Activated naive CD4-positive, alpha-beta T cell treated with anti-CD3 and anti-CD28 coated beads, Interleukin-2, amount 10 ng/mL, durations not matched to agents 7 days and 5 days (primary cell): ENCODE measurements around the gene FGG.
"Not testable (repeated sequence)": the region's sequence is repeated elsewhere in the genome, so short reads cannot be mapped to it uniquely, and the experiment has no call there.

Experiments used
- CTCF ChIA-PET: fragments of 350-600 bp; sonication (Branson Sonifier 250); formaldehyde crosslinking; loops from one replicate; lab custom pipeline; 2021; ENCODE audit warnings: antibody characterized with exemption; lab: Charles Lee
- DNase-seq: peaks from one replicate; pipeline ENCODE4 v3.0.0-alpha.2; 2020
- H3K27ac Mint-ChIP-seq: one replicate; pipeline ENCODE4 v1.8.0; 2021; ENCODE audit warnings: mild to moderate bottlenecking, moderate library complexity, mixed read lengths
- H3K27me3 Mint-ChIP-seq: one replicate; pipeline ENCODE4 v1.8.0; 2021; ENCODE audit warnings: mild to moderate bottlenecking, mixed read lengths
- H3K36me3 Mint-ChIP-seq: one replicate; pipeline ENCODE4 v1.8.0; 2021; ENCODE audit warnings: mixed read lengths
- H3K4me1 Mint-ChIP-seq: one replicate; pipeline ENCODE4 v1.8.0; 2021; ENCODE audit warnings: mixed read lengths
- H3K4me3 Mint-ChIP-seq: one replicate; pipeline ENCODE4 v1.8.0; 2021; ENCODE audit warnings: mild to moderate bottlenecking, moderate library complexity, mixed read lengths
- H3K9me3 Mint-ChIP-seq: one replicate; pipeline ENCODE4 v1.8.0; 2021; ENCODE audit warnings: mixed read lengths

FGG gene

GRCh38 chr4:154604696-154605200 is 7.7 kb downstream of the FGG start:
- CTCF ChIA-PET, result no interaction called here
- Mint-ChIP-seq H3K4me1 (no peaks in the 10 kb centered on the region), H3K4me3 (no peak overlapping the region), H3K27me3 (peaks cover 20% of the 10 kb centered on the region), H3K9me3 (no peaks in the 10 kb centered on the region), H3K36me3 (no peaks in the 10 kb centered on the region), H3K27ac (no peak overlapping the region)
- DNase-seq, result no peak

- Mint-ChIP-seq H3K27ac (no peak overlapping the region), H3K27me3 (peaks cover 10% of the 10 kb centered on the region)
- CTCF ChIA-PET, result interaction anchor here (0.7 kb wide), 2 partner anchors 15 kb away, joined by 3 read pairs; no protein-coding TSS in a partner anchor
Observed at GRCh38 chr4:154603033-154603943, 9.2 kb downstream of the FGG start.

GRCh38 chr4:154602404-154603020 is 9.9 kb downstream of the FGG start:
- H3K4me1 Mint-ChIP-seq, result no peaks in the 10 kb centered on the region
- no peaks in the 10 kb centered on the region for H3K36me3 Mint-ChIP-seq
- H3K9me3 Mint-ChIP-seq, result no peaks in the 10 kb centered on the region
- H3K27me3 Mint-ChIP-seq, result peaks cover 11% of the 10 kb centered on the region
- no peak overlapping the region for H3K27ac Mint-ChIP-seq
- DNase-seq, result no peak
- H3K4me3 Mint-ChIP-seq, result no peak overlapping the region
- CTCF ChIA-PET, result interaction anchor here (0.8 kb wide), 1 partner anchor 19 kb away, joined by 3 read pairs; no protein-coding TSS in a partner anchor

More at GRCh38 chr4:154603033-154603943, 9.2 kb downstream of the FGG start:
- no peaks in the 10 kb centered on the region for H3K4me1 Mint-ChIP-seq
- no peaks in the 10 kb centered on the region for H3K36me3 Mint-ChIP-seq
- no peak for DNase-seq
- no peak overlapping the region for H3K4me3 Mint-ChIP-seq
- no peaks in the 10 kb centered on the region for H3K9me3 Mint-ChIP-seq

- CTCF ChIA-PET, result no interaction called here
- Mint-ChIP-seq H3K36me3 (no peaks in the 10 kb centered on the region), H3K4me1 (no peaks in the 10 kb centered on the region), H3K27ac (peak overlapping the region; percentile 49), H3K4me3 (no peak overlapping the region), H3K27me3 (peaks cover 9% of the 10 kb centered on the region), H3K9me3 (no peaks in the 10 kb centered on the region)
- no peak for DNase-seq
Observed at GRCh38 chr4:154597798-154598774, 14.4 kb downstream of the FGG start.

- H3K4me1 Mint-ChIP-seq, H3K36me3 Mint-ChIP-seq, CTCF ChIA-PET, H3K27ac Mint-ChIP-seq, H3K27me3 Mint-ChIP-seq, H3K9me3 Mint-ChIP-seq, H3K4me3 Mint-ChIP-seq, DNase-seq: not testable (repeated sequence)
Observed at GRCh38 chr4:154597281-154597680, 15.2 kb downstream of the FGG start.

- Mint-ChIP-seq H3K9me3 (no peaks in the 10 kb centered on the region), H3K36me3 (no peaks in the 10 kb centered on the region), H3K4me1 (no peaks in the 10 kb centered on the region), H3K4me3 (no peak overlapping the region), H3K27ac (no peak overlapping the region), H3K27me3 (peaks cover 8% of the 10 kb centered on the region)
- CTCF ChIA-PET, result interaction anchor here (0.7 kb wide), 1 partner anchor 11 kb away, joined by 4 read pairs; no protein-coding TSS in a partner anchor
- no peak for DNase-seq
Observed at GRCh38 chr4:154595807-154596206, 16.6 kb downstream of the FGG start.

GRCh38 chr4:154594343-154594742 is 18.1 kb downstream of the FGG start:
- H3K4me3 Mint-ChIP-seq, H3K27ac Mint-ChIP-seq, H3K9me3 Mint-ChIP-seq, H3K36me3 Mint-ChIP-seq, DNase-seq, H3K4me1 Mint-ChIP-seq: not testable (repeated sequence)
- peaks cover 14% of the 10 kb centered on the region for H3K27me3 Mint-ChIP-seq
- CTCF ChIA-PET, result interaction anchor here (0.9 to 1.1 kb wide), 2 partner anchors 13 to 25 kb away, joined by 3 read pairs; no protein-coding TSS in a partner anchor

GRCh38 chr4:154593868-154594267 is 18.6 kb downstream of the FGG start:
- H3K36me3 Mint-ChIP-seq, result no peaks in the 10 kb centered on the region
- DNase-seq, result no peak
- CTCF ChIA-PET, result interaction anchor here (0.9 to 1.4 kb wide), 3 partner anchors 13 to 41 kb away, joined by 3 to 4 read pairs (median 3); no protein-coding TSS in a partner anchor

GRCh38 chr4:154591890-154592289 is 20.6 kb downstream of the FGG start:
- Mint-ChIP-seq H3K9me3 (no peaks in the 10 kb centered on the region), H3K4me3 (no peak overlapping the region), H3K4me1 (no peaks in the 10 kb centered on the region), H3K27me3 (peaks cover 13% of the 10 kb centered on the region), H3K27ac (no peak overlapping the region), H3K36me3 (no peaks in the 10 kb centered on the region)
- CTCF ChIA-PET, result no interaction called here
- DNase-seq, result no peak

More at GRCh38 chr4:154593868-154594267, 18.6 kb downstream of the FGG start:
- Mint-ChIP-seq H3K27me3 (peaks cover 18% of the 10 kb centered on the region), H3K4me1 (no peaks in the 10 kb centered on the region), H3K9me3 (no peaks in the 10 kb centered on the region), H3K4me3 (no peak overlapping the region), H3K27ac (no peak overlapping the region)

- no peak within 1 kb of the TSS for H3K4me3 Mint-ChIP-seq
- peaks cover 19% of the 10 kb centered on the region for H3K27me3 Mint-ChIP-seq
- CTCF ChIA-PET, result no interaction called here
- H3K4me1 Mint-ChIP-seq, result no peaks in the 10 kb centered on the region
- no peaks in the 10 kb centered on the region for H3K9me3 Mint-ChIP-seq
- H3K36me3 Mint-ChIP-seq, result no peaks in the 10 kb centered on the region
- no peak for DNase-seq
- no peak within 1 kb of the TSS for H3K27ac Mint-ChIP-seq
Observed at GRCh38 chr4:154590329-154591006, 22.0 kb downstream of the FGG start, which contains the start of gene FGA. Gene FGA, minus strand, starts transcription at chr4:154590742. Its CDS starts 55 bp downstream, at chr4:154590687.

GRCh38 chr4:154589296-154590197 is 22.9 kb downstream of the FGG start:
- Mint-ChIP-seq H3K27me3 (peaks cover 19% of the 10 kb centered on the region), H3K36me3 (no peaks in the 10 kb centered on the region), H3K27ac (no peak overlapping the region), H3K9me3 (no peaks in the 10 kb centered on the region), H3K4me1 (no peaks in the 10 kb centered on the region), H3K4me3 (no peak overlapping the region)
- no peak for DNase-seq
- CTCF ChIA-PET, result no interaction called here

- no peak overlapping the region for H3K27ac Mint-ChIP-seq
- peaks cover 20% of the 10 kb centered on the region for H3K27me3 Mint-ChIP-seq
- H3K4me3 Mint-ChIP-seq, result no peak overlapping the region
- H3K9me3 Mint-ChIP-seq, result no peaks in the 10 kb centered on the region
- H3K4me1 Mint-ChIP-seq, result no peaks in the 10 kb centered on the region
- no peak for DNase-seq
- CTCF ChIA-PET, result interaction anchor here (0.5 to 2.4 kb wide), 3 partner anchors 15 to 787 kb away, joined by 3 to 5 read pairs (median 3); no protein-coding TSS in a partner anchor
- no peaks in the 10 kb centered on the region for H3K36me3 Mint-ChIP-seq
Observed at GRCh38 chr4:154588198-154588597, 24.3 kb downstream of the FGG start.
